Measurements from ENCODE around the gene DNAJB6.
A peak's percentile ranks its signal among the peaks of the same experiment; 100 is the strongest.

DNAJB6 gene

DNA sequence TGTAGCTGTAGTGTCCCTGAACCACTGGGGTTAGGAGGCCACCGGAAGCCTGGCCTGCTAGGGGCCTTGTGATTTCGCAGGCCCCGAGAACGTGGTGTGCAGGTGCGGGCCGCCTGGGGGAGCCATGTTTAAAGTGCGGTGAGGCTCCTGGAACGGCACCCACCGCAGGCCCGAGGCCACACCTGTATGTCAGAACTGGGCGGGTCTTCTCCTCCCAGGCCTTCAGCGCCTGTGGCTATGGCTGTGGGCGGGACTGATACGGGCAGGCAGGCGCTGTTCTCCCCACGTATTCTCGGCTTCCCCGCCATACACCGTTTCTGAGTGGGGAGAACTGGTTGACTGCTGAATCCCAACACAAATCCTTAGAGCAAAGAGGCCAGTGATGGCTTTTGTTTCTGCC, 74.8 kb downstream of the DNAJB6 start:
- peak; percentile 70 for DNase-seq

DNA sequence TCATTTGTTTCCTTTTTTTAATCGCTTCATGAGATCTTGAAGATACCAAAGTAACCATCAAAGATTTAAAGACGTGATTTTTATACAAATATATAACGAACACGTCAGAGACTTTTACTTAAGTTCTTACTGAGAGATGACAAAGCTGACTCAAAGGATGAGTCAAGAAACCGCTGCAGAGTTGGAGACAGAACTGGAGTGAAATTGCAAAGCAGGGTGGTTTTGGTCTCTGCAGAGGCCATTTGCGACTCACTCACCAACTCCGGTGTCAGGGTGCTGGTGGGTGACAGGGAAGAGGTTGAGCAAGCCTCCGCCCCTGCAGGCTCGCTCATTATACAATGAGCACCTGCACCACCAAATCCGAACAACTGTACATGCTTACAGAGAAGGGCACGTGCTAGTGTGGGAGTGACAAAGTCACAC, 75.2 kb downstream of the DNAJB6 start:
- no peak for DNase-seq

DNA sequence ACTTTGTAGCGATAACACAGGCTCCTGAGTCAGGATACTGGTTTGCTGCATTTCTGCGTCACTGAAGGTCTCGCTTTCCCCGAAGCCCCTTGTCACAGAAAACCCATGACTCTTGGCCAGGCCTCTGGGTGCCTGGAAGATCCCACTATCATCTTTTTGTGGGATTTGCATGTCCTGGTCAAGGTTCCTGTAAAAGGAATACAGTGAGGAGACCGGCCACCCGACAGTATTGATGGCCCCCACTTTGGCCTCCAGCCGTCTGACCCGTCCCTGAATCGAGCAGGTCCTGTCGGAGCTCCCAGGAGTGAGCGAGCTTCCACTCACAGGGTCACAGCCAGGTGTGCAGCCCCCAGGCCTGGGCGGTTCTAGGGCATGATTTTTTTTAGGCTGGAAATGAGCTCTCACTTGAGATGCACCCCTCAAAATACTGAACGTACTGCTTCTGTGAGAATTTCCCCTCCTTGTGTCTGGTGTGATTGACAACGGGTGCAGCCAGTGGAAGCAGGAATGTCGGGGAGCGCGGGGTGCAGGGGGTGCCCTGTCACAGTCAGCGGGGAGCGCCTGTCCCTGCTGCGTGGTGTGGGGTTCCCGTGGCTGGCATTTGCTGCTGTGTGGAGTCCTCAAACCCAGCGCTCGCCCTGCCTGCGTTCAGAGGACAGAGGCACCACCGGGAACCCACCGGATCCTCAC, 75.8 kb downstream of the DNAJB6 start:
- DNase-seq = no peak

DNA sequence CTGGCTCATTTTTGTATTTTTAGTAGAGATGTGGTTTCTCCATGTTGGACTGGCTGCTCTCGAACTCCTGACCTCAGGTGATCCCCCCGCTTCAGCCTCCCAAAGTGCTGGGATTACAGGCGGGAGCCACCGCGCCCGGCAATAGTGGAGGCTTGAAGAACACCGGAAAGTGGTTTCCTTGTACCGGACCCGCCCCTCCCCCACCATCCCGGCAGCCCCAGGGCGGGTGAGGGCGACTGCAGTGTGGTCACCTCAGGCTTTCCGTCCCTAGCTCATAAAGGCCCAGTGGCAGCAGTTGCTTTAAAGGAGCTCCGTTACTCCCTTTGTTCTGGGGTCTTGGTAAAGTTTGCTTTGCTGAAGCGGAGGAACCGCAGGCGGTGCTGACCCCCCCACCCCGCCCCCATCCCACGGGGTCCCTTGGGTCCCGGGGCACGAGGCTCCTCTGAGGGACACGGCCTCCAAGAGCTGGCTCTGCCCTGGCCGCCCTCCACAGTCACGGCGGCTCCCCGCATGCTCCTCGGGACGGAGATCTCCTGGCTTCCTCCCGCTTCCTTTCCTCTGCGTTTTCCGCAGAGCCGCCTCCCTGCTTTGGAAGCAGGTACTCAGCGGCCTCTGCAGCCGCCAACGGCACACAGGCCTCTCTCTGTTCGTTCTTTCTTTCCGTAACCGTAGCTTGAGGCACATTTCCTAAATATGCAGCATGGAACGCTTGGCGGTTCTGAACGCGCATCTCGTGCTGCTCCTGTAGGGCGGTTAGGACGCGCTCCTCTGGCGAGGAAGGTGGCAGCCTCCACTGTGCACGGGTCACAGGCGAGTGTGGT, 77.3 kb downstream of the DNAJB6 start:
- DNase-seq = no peak

DNA sequence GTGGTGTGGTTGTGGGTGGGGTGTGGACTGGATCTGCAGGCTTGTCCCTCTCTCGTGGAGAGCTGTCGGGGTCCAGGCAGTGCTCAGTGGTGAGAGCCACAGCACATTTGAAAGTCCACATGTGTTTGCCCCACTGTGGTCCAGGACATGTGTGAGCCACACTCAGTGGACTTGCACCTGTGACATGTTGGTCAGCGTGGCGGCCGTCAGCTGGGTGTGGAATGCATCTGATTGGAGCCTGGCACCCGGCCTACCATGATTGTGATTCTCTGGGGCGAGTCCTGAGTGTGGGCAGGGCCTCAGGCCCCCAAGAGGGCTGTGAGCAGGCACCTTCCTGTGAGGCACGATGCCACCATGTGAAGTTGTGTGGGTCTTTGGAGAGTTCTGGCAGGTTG, 77.9 kb downstream of the DNAJB6 start:
- no peak for DNase-seq

DNA sequence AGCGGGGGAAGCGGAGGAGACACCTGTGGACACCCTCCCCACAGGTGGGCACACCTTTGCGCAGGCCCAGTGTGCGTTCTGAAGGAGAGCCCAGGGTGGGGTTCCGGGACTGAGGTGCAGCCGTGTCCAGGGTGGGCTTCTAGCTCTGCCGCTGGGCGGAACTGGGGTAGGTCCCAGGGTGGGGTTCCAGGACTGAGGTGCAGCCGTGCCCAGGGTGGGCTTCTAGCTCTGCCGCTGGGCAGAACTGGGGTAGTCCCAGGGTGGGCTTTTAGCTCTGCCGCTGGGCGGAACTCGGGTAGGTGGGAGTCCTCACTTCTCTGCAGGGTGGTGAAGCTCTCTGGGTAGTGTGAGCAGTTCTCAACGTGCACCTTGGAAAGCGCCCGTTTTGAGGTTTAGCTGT, 78.7 kb downstream of the DNAJB6 start:
- no peak for DNase-seq

DNA sequence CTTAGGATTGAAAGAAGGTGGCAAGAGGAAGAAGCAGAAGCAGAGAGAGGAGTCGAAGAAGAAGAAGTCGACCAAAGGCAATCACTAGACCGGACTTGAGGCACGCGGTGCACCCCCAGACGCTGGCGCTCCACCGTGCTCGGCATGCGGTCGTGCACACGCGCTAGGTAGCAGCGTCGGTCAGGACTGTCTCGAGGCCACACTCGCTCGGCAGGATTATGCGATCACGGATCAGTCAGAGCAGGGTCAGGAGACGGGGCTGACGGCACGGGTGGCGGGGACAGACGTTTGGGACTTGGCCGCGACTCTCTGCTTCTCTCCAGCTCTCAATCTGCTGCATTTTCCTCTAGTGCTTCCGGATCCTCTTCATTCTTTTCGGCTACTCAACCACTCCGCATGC, 79.2 kb downstream of the DNAJB6 start:
- no peak for DNase-seq

DNA sequence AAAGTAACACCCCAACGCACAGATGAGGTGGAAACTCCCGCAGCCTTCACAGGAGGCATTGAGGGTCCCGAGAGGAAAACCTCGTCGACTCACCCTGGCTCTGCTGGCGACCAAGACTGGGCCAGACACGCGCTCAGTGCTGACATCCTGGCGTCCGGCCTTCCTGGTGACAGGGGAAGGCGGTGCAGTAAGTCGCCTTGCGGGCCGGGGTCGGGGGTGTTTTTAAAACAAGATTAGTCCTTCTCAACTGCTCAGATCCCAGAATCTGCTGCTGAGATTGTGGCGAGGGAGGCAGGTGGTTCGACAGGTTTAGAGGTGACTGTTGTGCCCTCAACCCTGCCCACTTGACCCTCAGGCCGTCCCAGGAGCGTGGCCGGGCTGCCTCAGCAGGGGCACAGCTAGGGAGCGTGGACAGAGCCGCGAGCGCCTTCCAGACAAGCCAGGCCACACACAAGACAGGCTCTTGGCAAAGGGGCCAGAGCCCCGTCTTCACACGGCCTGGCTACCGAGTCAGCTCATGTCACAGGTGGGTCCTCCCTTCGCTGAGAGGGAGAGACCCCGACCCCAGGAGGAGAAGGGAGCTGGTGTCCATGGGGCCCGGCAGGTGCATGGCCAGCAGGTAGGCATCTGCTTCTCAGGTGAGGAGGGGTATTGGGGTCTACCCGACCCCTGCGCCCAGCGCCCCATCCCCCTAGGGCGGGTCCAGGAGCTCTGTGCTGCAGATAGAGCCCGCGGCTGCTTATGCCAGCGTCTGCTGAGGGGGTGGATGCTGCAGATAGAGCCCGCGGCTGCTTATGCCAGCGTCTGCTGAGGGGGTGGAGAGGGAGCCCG, 81.6 kb downstream of the DNAJB6 start:
- no peak for DNase-seq

DNA sequence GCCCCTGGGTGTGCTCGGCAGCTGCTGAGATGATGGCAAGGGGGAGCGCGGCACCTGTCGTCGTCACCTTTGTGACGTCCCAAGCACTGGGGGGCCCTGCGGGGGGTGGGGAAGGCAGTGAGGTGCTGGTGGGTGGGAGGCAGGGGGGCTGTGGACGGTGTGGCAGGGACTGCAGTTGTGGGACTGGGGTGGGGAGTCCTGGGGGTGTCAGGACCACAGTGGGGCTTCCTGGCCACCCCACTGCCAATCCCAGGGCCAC, 82.2 kb downstream of the DNAJB6 start:
- DNase-seq = no peak

DNA sequence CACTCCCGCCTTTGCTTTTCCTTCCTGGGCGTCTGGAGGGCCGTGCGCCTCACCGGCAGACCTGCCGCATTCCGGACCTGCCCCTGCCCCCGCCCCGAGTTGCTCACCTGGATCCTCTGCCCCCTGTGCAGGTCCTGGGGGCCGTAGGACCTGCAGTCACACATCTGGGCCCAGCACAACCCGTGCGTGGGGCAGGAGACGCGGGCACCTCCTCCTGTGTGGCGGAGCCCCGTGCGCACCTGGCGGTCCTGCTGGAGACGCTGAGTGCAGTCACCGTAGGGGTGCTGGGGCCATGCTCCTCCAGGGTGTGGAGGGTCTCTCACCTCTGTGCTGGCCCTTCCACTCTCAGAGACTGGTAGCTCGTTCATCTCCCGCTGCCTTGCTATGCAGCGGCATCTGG, 85.5 kb downstream of the DNAJB6 start:
- no peak for DNase-seq

DNA sequence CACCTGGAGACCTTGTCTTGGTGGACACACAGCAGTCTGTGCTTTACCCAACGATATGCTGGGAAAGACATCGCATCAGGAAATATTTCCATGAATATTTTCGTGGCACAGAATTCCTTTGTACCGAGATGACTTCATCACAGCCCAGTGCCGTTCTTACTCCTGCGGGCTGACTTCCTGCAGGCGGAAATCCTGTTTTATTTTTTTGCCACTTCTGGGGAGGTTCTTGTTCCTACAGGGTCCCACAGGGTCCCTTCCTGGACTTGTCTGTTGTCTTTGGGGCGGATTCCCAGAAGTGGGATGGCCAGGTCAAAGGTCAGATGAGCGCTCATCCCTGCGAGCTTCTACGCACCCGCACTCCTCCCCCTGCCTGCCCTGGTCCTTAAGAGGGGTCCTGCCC, 86.5 kb downstream of the DNAJB6 start:
- DNase-seq = no peak

DNA sequence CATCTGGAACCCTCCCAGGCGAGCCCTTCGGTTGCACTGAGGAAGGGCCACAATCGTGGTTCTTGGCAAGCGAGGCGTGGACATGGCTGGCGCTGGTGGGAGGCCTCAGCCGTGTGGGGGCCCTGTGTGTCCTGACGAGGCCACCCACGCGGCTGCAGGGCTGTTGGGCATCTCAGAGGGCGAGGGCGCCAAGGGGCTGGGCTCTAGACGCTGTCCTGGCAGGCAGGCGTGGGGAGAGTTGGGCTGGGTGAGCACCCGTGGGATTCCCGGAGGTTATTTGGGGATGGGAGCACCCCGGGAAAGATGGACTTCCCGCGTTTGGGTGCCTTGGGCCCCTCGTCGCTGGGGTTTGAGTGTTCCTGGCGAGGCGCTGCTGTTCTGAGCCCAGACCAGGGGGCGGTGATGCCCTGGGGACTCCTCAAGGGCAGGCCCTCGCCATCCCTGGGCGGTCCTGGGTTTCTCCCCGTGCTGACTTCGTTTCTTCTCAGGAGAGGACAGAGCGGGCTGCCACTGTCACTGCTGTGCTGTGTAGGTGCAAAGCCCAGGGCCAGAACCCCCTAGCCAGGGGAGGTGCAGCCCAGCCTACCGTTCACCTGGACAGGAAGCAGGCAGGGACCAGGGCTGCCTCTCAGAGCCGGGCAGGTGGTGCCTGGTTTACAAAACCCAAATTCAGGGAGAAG, 87.2 kb downstream of the DNAJB6 start:
- no peak for DNase-seq

DNA sequence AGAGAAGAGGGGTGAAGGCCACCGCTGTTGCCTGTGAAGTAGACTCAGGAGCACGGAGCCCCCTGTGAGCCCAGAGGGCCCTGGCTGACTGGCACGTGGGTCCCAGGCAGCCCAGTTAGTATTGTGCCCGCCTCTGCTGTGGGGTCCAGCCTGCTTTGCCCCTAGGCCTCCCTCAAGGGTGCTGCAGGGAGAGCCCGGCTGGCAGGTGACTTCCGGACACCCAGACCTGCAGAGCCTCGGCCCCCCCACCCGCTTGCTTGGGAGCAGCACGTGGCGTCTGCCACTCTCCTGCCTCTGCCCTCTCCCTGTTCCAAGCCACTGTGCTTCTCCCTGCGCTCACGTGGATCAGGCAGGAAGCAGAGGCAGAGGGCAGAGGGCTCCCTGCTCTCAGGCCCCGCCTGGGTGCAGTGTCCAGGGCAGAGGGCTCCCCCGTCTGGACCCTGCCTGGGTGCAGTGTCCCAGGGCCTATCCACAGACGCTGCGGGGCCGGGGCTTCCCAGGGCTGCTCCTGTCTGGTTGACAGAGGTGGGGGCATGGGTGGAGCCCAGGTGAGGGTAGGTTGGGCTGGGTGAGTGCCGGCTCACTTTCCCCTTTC, 88.4 kb downstream of the DNAJB6 start:
- DNase-seq = no peak

DNA sequence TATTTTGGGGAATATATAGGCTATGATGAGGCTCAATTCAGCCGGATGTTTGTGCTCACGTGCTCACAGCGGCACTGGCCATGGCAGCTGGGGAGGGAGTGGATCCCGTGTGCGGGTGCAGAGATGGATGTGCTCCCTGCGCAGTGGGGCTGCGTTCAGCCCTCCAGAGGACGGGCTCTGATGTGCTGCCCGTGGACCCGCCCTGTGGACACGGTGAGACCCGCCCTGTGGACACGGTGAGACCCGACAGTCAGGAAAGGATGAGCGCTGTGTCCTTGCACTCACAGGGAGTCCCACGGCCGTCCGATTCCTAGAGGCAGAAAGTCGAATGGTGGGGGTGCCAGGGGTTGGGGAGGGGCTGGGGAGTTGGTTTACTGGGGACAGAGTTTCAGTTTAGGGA, 89.0 kb downstream of the DNAJB6 start:
- no peak for DNase-seq

DNA sequence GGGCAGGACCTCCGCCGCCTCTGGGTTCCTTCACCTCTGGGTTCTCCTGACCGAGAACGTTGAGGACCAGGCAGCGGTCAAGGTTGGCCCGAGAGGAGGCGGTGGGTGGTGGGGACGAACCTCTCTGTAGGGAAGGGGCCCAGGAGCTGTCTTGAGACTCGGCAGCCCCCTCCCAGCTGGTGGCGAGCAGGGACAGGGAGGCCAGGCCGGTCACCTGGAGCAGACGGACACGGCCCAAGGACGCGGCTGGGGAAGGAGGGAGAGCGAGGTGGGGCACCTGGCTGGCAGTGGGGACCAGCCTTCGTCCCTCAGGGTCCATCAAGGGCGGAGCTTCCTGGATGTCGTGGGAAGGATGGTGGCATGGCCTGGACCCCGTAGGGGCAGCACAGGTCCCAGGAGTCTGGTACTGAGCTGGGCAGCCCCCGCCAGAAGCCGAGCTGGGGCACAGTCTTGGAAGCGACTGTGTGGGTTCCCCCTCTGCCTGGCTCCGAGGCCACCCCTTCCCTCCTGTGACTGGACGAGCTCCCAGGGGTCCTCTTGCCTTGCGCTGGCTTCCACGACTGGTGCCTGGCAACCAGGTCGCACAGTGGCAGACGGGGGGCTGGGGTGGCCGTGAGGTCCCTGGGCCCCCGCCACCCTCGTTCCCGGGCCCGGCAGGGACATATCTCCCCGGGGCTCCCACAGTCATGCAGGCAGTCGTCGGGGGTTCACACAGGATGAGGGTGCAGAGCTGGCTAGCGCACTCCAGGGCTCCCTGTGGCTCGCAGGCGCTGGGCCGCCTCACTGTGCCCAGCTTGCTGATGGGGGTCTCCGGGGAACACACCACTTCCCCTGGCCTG, 89.9 kb downstream of the DNAJB6 start:
- no peak for DNase-seq

DNA sequence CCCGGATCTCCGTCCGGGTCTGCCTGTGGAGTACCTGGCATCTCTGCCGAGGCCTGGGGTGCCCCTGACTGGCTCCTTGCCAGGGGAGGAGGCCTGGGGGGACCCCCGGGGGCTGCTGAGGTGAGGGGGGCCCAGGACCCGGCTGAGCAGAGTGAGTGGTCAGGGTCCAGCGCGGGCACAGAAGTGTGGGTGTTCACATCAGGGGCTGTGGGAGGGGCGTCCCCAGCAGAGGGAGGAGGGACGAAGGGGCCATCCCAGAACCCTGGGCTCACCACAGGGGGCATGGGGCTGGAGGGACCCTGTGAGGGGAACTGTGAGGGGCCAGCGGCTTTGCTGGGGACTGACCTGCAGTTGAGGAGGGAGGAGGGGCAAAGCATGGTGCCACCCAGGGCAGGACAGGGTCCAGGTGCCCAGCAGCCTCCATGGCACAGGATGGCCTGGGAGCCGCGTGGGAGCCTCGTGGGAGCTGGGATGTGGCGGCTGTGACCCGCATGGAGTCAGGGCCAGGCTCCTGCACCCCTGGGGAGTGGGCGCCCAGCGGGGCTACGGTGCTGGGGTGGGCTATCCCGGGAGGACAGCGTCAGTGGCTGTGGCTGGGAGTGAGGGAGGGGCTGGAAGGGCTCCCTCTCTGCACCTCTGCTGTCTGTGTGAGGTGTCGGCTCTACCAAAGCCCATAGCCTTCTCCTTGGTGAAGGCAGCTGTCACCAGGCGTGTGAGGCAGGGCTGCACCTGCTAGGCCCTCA, 91.2 kb downstream of the DNAJB6 start:
- no peak for DNase-seq

DNA sequence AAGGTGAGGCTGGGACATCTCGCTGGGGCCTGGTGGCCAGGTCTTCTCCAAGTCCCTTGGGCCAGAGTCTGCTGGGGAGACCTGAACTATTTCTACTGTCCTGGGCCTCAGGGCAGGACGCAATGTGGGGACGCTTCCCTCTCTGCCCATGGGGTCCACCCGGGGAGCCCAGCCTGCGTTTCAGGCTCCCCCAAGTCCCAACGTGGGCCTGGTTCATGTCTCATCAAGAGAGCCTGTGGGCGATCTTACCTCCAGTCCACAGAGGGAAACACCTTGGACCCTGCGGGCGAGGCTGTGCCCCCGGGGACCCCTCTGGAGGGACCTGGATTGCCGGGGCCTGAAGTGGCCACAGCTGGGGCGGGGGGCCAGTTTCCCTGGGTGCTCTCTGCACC, 91.7 kb downstream of the DNAJB6 start:
- no peak for DNase-seq

DNA sequence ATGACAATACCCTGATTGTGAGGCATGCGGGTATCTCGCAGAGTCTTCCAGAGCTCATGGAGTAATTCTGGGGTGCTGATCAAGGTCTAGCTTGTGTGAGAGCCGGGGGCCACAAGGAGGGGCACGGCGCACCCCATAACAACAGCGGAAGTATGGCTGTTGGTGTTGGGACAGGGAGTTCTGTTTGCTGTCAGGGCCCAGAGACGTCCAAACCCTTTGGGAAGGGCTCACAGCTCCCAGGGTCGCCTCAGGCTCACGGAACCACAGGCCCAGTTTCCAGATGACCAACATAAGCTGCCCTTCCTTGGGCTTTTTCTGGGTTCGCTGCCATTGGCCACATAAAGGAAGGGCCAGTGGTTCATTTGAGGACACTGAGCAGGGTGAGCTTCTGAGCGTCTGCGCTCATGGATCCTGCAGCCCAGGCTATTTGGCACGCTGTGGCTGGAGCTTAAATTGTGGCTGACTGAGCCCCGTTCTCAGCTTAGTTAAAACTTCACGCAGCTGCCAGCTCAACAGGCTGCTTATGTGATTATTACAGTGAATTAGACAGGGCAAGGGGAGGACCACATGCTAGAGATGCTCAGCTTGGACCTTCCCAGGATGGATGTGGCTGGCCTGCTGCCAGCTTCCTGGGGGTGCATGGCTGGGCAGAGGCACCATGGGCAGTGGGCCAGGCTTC, 92.3 kb downstream of the DNAJB6 start:
- no peak for DNase-seq

DNA sequence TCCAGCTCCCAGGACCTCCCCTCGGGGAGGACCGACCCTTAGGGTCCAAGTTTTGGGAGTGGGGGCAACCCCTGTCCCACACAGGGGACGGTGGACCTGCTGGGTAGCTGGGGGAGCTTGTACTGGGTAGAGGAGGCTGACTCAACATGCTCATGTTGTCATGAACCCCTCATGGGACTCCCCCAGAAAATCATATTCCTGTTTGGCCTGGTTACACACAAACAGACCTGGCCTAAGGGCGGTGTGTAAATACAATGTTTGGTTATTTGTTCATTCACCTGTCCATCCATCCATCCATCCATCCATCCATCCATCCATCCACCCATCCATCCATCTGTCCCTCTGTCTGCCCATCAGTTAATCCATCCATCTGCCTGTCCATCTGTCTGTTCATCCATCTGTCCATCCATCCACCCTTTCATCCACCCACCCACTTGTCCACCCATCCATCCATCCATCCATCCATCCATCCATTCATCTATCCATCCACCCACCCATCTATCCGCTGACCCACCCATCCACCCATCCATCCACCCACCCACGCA, 92.9 kb downstream of the DNAJB6 start:
- no peak for DNase-seq

DNA sequence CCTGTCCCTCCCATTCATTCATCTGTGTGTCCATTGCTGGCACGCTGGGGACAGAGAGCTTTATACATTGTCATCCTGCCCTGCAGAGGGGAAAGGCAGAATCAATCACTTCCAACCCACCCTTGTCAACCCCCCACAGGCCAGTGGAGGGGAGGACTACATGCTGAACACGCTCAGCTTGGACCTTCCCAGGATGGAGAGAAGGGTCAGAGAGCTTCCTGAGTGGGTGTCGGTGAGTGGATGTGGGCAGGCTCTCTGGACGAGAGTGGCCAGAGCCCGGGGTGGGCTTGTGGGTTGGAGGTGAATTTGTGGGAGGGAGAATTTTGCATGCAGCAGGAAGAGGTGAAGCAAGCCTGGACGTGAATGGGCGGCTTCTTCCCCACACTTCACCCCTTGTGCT, 93.9 kb downstream of the DNAJB6 start:
- DNase-seq = no peak
